SJCRH30 (cell line): ENCODE data around the gene CR1. TPM values are rescaled to one million over a fixed set of nuclear protein-coding genes. Genes with fewer than 3 reads are reported as not detected.
"Not testable (repeated sequence)": the region's sequence is repeated elsewhere in the genome, so short reads cannot be mapped to it uniquely, and the experiment has no call there.

Experiments
- DNase-seq, 2 experiments: peaks; one replicate each; pipeline ENCODE4 v3.0.0-alpha.2; 2015 to 2020
- H3K27ac ChIP-seq: fragments of 250-450 bp; sonication (Bioruptor Pico); 2 replicates; pipeline ENCODE4 v1.5.1; 2020; ENCODE audit warnings: mild to moderate bottlenecking, moderate library complexity
- H3K27me3 ChIP-seq: fragments of 250-450 bp; sonication (Bioruptor Pico); 2 replicates; pipeline ENCODE4 v1.5.1; 2020; ENCODE audit warnings: mild to moderate bottlenecking, moderate library complexity
- H3K36me3 ChIP-seq: fragments of 250-450 bp; sonication (Bioruptor Pico); 2 replicates; pipeline ENCODE4 v1.5.1; 2020; ENCODE audit warnings: mild to moderate bottlenecking, moderate library complexity
- H3K4me1 ChIP-seq: fragments of 250-450 bp; sonication (Bioruptor Pico); 2 replicates; pipeline ENCODE4 v1.5.1; 2020; ENCODE audit warnings: mild to moderate bottlenecking, moderate library complexity
- H3K4me3 ChIP-seq: fragments of 250-450 bp; sonication (Bioruptor Pico); 2 replicates; pipeline ENCODE4 v1.5.1; 2020; ENCODE audit warnings: mild to moderate bottlenecking, moderate library complexity
- H3K9me3 ChIP-seq: fragments of 250-450 bp; sonication (Bioruptor Pico); replicated peaks from 2 replicates; pipeline ENCODE4 v1.5.1; 2020; ENCODE audit warnings: mild to moderate bottlenecking, moderate library complexity
- total RNA-seq: library from RNA; depleted of rRNA; stranded (reverse); fragments of >200 nt; shearing (Covaris generic); gene quantifications from 2 replicates; pipeline ENCODE4 v1.2.3, GENCODE V29; 2014

Gene CR1
- total RNA-seq, 1 experiment from 2014 or later, result 0.16 TPM

- H3K27ac ChIP-seq, result peak overlapping the region; percentile 72
- not testable (repeated sequence) for H3K9me3 ChIP-seq, DNase-seq, H3K4me3 ChIP-seq, H3K27me3 ChIP-seq, H3K36me3 ChIP-seq
- H3K4me1 ChIP-seq, result peaks cover 27% of the 10 kb centered on the region
Observed at GRCh38 chr1:207634293-207634692, 138.3 kb downstream of the CR1 start.

GRCh38 chr1:207635569-207636186 is 139.7 kb downstream of the CR1 start:
- H3K27me3 ChIP-seq, H3K36me3 ChIP-seq, H3K9me3 ChIP-seq: not testable (repeated sequence)
- peak; percentile 54 to 61 for DNase-seq
- Histone ChIP-seq H3K27ac (peak overlapping the region; percentile 72), H3K4me1 (peaks cover 25% of the 10 kb centered on the region), H3K4me3 (peak overlapping the region; percentile 6; the same call in 1 of the 2 replicates)

- not testable (repeated sequence) for H3K36me3 ChIP-seq, H3K9me3 ChIP-seq, H3K27ac ChIP-seq, H3K27me3 ChIP-seq, H3K4me3 ChIP-seq
- peaks cover 25% of the 10 kb centered on the region for H3K4me1 ChIP-seq
- peak; percentile 56 to 65 for DNase-seq
Observed at GRCh38 chr1:207638487-207639145, 142.7 kb downstream of the CR1 start.

GRCh38 chr1:207639362-207639761 is 143.4 kb downstream of the CR1 start:
- H3K36me3 ChIP-seq, DNase-seq, H3K27ac ChIP-seq, H3K9me3 ChIP-seq, H3K27me3 ChIP-seq, H3K4me3 ChIP-seq: not testable (repeated sequence)
- peaks cover 20% of the 10 kb centered on the region for H3K4me1 ChIP-seq

- Histone ChIP-seq H3K27me3 (no peaks in the 10 kb centered on the region), H3K27ac (no peak overlapping the region), H3K9me3 (no peaks in the 10 kb centered on the region), H3K4me3 (peak overlapping the region; percentile 58), H3K36me3 (no peaks in the 10 kb centered on the region), H3K4me1 (no peaks in the 10 kb centered on the region)
- DNase-seq, result no peak
Observed at GRCh38 chr1:207644166-207644851, 148.4 kb downstream of the CR1 start.

- DNase-seq, result peak; percentile 66 to 74
- H3K36me3 ChIP-seq, result no peaks in the 10 kb centered on the region
- H3K9me3 ChIP-seq, result no peaks in the 10 kb centered on the region
- H3K4me3 ChIP-seq, result peak within 1 kb of the TSS; percentile 58
- no peaks in the 10 kb centered on the region for H3K27me3 ChIP-seq
- H3K27ac ChIP-seq, result peak within 1 kb of the TSS; percentile 29; the same call in 1 of the 2 replicates
- no peaks in the 10 kb centered on the region for H3K4me1 ChIP-seq
Observed at GRCh38 chr1:207644852-207645634, 149.1 kb downstream of the CR1 start, which contains the start of gene CR1L. Gene CR1L (plus strand): TSS chr1:207645133. CDS start chr1:207645234, 101 bp downstream.

- Histone ChIP-seq H3K27ac (no peak overlapping the region), H3K9me3 (no peaks in the 10 kb centered on the region), H3K4me3 (no peak overlapping the region; the same call in 1 of the 2 replicates), H3K4me1 (no peaks in the 10 kb centered on the region), H3K36me3 (no peaks in the 10 kb centered on the region), H3K27me3 (no peaks in the 10 kb centered on the region)
- DNase-seq, result no peak
Observed at GRCh38 chr1:207645635-207646081, 149.7 kb downstream of the CR1 start.

GRCh38 chr1:207646171-207646570 is 150.2 kb downstream of the CR1 start:
- Histone ChIP-seq H3K4me1 (no peaks in the 10 kb centered on the region), H3K9me3 (no peaks in the 10 kb centered on the region), H3K27me3 (no peaks in the 10 kb centered on the region), H3K4me3 (no peak overlapping the region), H3K36me3 (no peaks in the 10 kb centered on the region), H3K27ac (no peak overlapping the region)
- no peak for DNase-seq

- no peaks in the 10 kb centered on the region for H3K27me3 ChIP-seq
- H3K4me3 ChIP-seq, result no peak overlapping the region
- no peak overlapping the region for H3K27ac ChIP-seq
- H3K4me1 ChIP-seq, result no peaks in the 10 kb centered on the region
- H3K36me3 ChIP-seq, result no peaks in the 10 kb centered on the region
- no peaks in the 10 kb centered on the region for H3K9me3 ChIP-seq
- no peak for DNase-seq
Observed at GRCh38 chr1:207646944-207647579, 151.1 kb downstream of the CR1 start.

GRCh38 chr1:207647671-207648333 is 151.8 kb downstream of the CR1 start:
- Histone ChIP-seq H3K27me3 (no peaks in the 10 kb centered on the region), H3K36me3 (no peaks in the 10 kb centered on the region), H3K4me1 (no peaks in the 10 kb centered on the region), H3K4me3 (no peak overlapping the region), H3K27ac (no peak overlapping the region), H3K9me3 (no peaks in the 10 kb centered on the region)
- no peak for DNase-seq

GRCh38 chr1:207648334-207649209 is 152.6 kb downstream of the CR1 start:
- Histone ChIP-seq H3K4me1 (no peaks in the 10 kb centered on the region), H3K4me3 (no peak overlapping the region), H3K27ac (no peak overlapping the region), H3K9me3 (no peaks in the 10 kb centered on the region), H3K27me3 (no peaks in the 10 kb centered on the region), H3K36me3 (no peaks in the 10 kb centered on the region)
- no peak for DNase-seq

- Histone ChIP-seq H3K9me3 (no peaks in the 10 kb centered on the region), H3K4me3 (no peak overlapping the region), H3K4me1 (no peaks in the 10 kb centered on the region), H3K27ac (no peak overlapping the region), H3K27me3 (no peaks in the 10 kb centered on the region), H3K36me3 (no peaks in the 10 kb centered on the region)
- DNase-seq, result no peak
Observed at GRCh38 chr1:207649210-207649753, 153.3 kb downstream of the CR1 start.
